HG02970 (cell line): ENCODE measurements around the gene TAF6.
"Not testable (repeated sequence)": the region's sequence is repeated elsewhere in the genome, so short reads cannot be mapped to it uniquely, and the experiment has no call there.

Experiments used
- ATAC-seq: cut with Tn5 transposase; IDR thresholded peaks from one replicate; pipeline ENCODE4 v1.9.1; 2021; ENCODE audit warnings: mild to moderate bottlenecking, moderate library complexity, moderate number of reproducible peaks; ENCODE audit not compliant: unreplicated experiment, low FRiP score

TAF6 gene

DNA sequence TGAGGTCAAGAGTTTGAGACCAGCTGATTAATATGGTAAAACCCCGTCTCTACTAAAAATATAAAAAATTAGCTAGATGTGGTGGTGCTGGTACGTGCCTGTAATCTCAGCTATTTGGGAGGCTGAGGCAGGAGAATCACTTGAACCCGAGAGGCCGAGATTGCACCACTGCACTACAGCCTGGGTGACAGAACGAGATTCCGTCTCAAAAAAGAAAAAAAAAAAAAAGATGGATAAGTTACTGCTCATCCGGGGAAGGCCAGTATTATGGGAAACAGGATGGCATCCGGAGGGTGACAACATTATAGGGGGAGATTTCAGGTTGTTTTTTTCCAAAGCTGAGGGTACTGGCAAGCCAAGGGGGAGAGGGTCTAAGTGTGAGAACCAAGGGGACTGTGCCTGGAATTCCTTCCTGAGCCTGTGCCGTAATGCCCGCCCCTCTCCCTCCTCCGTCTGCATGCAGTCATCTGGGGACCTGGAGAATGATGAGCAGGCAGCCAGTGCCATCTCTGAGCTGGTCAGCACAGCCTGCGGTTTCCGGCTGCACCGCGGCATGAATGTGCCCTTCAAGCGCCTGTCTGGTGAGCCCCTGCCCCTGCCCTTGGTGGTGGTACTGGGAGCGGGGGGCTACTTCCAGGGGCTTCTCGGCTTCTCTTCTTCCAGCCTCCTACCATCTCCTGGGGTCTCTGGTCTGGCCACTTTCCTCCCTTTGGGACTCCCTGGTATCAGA is 33.9 kb upstream of the TAF6 start:
- ATAC-seq, result no peak

DNA sequence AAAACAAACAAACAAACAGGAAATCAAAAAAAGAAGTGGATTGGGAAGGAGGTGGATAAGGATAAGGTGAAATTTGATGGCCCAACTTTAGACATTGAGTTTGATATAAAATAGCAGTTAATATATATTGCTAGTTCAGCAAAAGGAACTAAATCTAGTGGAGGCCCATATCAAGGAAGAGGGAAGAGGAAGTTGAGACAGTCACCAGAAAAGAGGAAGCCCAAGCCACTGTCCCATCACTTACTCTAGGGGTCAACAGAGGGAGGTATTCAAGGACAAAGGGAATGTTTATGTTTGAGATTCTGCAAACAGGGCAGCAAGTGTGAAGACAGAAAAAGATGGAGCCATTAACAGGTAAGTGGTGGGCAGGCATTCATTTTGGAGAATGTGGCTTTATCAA is 33.2 kb upstream of the TAF6 start:
- no peak for ATAC-seq

GRCh38 chr7:100148559-100149328 is 29.6 kb upstream of the TAF6 start, which contains the start of gene LAMTOR4:
TSS of gene LAMTOR4 (plus strand) at chr7:100148918. CDS start at chr7:100148973, 55 bp downstream.
- ATAC-seq, result peak; percentile 96

GRCh38 chr7:100148225-100148558 is 29.0 kb upstream of the TAF6 start:
- ATAC-seq, result no peak

GRCh38 chr7:100147278-100147677 is 28.1 kb upstream of the TAF6 start:
- no peak for ATAC-seq

- ATAC-seq, result not testable (repeated sequence)
Measured at GRCh38 chr7:100146350-100146749, 27.2 kb upstream of the TAF6 start.

DNA sequence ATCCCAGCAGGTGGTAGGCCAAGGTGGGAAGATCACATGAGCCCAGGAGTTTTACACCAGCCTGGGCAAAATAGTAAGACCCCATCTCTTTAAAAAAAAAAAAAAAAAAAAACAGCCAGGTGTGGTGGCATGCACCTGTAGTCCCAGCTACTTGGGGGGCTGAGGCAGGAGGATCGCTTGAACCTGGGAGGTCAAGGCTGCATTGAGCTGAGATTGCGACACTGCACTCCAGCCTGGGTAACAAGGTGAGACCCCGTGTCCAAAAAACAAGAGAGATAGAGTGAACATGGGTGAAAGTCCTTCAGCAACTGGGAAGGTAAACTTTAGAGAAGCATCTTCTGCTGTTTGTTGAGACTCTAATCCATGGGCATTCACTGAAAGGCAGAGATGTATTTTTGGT is 23.3 kb upstream of the TAF6 start:
- ATAC-seq, result no peak

GRCh38 chr7:100141555-100141949 is 22.4 kb upstream of the TAF6 start:
- no peak for ATAC-seq

DNA sequence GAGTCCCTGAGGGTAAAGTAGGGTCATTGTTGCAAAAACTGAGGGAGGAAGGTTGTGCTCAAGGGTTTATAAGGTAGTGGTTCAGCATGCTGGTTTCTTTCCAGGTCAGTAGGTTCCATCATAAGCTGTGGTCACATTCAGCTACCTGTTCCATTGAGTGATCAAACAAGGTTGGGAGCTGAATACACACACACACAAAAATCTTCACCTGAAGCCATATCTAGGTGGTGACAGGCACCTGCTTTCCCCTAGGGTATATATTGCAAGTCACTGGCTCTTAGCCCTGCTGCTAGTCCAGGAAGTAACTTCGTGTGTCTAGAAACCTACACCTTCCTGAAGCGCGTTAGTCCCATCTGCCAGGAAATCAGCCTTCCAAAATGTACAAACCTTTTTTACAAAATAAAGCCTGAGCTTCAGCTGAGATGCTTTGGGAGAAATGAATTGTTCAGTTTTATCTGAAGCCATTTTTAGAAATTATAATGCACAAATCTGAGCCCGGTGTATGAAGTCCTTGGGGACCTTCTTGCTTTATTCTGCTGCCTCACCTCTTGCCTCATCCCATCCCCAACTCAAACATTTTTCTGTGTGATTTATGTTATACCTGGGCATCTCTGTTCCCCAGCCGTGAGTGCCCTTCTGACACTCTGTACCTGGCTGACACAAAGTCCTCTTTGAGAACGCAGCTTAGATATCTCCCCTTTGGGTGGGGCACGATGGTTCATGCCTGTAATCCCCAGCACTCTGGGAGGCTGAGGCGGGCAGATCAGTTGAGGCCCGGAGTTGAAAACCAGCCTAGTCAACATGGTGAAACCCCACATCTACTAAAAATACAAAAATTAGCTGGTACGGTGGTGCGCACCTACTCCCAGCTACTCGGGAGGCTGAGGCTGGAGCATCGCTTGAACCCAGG is 18.9 kb upstream of the TAF6 start:
- no peak for ATAC-seq

- ATAC-seq, result no peak
Measured at GRCh38 chr7:100132697-100133151, 13.6 kb upstream of the TAF6 start.

- ATAC-seq, result no peak
Measured at GRCh38 chr7:100132126-100132525, 13.0 kb upstream of the TAF6 start.

- no peak for ATAC-seq
Measured at GRCh38 chr7:100130608-100131453, 11.7 kb upstream of the TAF6 start.

DNA sequence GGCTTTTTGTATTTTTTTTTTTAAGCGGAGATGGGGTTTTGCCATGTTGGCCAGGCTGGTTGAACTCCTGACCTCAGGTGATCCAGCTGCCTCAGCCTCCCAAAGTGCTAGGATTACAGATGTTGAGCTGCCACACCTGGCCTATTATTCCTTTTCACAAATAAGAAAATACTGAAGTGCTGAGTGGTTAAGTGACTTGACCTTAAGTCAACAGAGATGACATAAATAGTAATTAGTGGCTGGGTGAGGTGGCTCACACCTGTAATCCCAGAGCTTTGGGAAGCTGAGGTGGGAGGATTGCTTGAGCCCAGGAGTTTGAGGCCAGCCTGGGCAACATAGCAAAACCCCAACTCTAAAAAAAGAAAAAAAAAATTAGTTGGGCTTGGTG is 11.1 kb upstream of the TAF6 start:
- not testable (repeated sequence) for ATAC-seq

DNA sequence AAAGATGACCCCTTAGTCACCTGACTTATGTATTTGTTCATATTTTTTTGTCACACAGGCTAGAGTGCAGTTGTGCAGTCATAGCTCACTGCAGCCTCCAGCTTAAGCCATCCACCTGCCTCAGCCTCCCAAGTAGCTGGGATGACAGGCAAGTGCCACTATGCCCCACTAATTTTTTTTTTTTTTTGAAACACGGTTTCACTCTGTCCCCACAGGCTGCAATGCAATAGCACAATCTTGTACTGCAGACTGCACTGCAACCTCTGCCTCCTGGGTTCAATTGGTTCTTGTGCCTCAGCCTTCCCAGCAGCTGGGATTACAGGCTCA is 9.4 kb upstream of the TAF6 start:
- ATAC-seq, result no peak

DNA sequence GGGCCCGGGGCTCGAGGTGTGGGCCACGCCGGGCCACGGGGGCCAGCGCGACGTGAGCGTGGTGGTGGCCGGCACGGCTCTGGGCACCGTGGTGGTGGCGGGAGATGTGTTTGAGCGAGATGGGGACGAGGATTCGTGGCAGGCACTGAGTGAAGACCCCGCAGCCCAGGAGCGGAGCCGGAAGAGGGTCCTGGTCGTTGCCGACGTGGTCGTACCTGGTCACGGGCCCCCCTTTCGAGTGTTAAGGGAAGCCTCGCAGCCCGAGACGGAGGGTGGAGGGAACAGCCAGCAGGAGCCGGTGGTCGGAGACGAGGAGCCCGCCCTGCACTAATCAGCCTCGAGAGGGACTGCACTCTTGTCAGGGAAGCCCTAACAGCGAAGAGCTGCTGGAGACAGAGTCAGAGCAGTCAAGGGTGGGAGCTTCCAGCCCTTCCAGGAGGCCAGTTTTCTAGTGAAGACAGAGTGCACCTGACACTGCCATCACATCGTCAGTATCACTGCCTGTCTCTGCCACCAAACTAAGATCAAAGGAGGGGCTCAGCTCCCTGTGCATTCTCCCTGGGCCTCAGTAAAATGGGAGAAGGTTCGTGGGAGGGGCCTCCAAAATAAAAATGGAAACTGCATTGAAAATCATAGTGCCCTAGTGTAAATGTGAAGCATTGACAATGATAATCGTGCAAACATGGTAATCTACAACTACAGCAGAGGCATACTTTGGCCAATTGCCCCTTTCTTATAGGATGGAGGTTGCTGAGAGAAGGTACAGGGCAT is 8.9 kb upstream of the TAF6 start:
- peak; percentile 12 for ATAC-seq

- peak; percentile 65 for ATAC-seq
Measured at GRCh38 chr7:100126931-100127865, 8.0 kb upstream of the TAF6 start, which contains the start of gene MBLAC1. TSS of gene MBLAC1 (plus strand) at chr7:100126967. CDS start at chr7:100127396, 429 bp downstream.

- ATAC-seq, result no peak
Measured at GRCh38 chr7:100126239-100126930, 7.2 kb upstream of the TAF6 start.
